ENCODE measurements around the gene BCL11A.

The BCL11A gene

DNA sequence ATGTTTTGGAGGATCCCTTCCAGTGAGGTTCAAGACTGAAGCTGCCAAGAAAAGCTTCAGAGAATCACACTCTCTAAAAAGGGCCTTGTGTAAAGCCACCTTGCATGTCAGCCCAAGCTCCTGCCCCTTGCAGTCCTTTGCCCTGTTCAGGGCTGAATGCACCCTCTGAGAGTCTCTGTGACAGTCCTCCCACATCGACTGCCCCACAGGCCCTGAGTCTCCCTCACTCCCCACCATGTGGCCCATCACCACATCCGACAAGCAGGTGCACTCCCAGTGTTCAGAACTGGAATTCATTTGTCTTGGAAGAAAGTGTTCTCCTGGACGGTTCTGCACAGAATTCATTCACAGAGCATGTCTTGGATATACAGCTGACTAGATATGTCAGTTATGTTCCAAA is 31.0 kb downstream of the BCL11A start:
- DNase-seq, result no peak

DNA sequence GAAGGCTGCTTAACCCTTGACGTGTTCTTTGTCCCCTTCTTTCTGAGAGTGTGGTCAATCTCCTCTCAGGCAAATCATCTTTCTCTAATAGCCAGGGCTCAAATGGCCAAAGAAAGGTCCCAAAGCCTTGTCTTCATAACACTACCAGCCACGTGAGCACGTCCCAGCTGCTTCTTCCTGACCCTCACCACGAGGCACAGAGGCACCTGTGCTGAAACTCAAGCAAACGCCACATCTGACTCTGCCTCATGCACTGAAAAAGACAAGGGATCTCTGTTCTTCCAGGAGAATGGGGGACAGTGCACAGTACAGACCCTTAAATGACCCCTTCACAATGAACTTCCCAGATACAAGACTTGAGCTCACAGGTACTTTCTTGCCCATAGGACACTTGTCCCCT is 31.8 kb downstream of the BCL11A start:
- no peak for DNase-seq

DNA sequence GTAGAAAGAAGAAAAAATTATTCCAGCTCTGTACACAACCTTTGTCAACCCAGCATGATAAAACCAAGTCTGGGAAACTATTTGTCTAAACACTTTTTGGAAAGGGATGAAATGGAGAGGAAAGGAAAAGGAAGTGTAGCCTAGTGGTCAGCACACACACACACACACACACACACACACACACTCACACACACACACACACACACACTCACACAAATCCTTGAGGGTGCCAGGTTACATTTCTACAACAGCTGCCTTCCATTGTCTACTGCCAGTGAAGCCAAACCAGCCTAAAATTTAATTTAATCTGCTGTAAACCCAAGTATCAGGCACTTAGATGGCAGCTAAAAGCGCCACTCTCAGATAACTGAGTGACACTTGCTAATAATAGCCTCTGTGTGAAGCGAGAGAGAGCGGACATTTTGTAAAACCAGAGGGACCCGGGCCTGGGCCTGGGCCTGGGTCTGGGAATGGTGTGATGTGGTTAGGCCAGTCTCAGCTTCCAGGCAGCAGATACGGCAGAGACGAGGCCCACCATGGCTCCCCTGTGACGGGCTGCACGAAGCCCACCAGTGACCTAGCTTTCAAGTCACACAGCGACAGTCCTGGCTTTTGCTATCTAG is 32.4 kb downstream of the BCL11A start:
- DNase-seq, result no peak

DNA sequence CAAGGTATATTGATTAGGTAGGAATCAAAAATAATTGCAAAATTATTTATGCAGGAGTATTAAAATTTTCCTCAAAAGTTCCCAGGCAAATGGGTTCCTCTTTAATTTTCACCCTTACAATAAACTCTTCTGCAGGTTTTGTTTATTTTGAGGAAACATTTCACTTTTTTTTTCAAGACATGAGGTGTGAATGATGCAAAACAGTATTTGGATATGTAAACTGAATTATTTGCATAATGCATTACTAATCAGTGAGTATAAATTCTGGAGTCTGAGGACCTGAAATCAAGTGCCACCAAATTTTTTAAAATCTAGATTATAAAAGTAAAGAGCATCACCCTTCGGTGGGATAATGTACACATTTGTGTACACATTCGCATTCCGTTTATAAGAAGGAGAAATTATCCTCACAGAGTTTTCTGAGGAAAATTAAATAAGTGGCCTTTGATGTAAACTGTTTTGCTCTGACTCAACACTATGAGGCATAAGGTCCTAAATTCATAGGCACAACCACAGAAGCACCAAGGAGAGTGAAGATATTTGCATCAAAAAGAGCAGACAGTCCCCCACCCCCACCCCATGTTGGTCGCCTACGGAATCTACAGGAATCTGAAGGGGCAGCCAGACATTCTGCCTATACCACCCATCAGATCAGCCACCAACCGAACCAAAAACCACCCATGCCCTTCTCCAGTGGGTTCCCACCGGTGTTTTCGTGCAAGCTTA is 33.1 kb downstream of the BCL11A start:
- no peak for DNase-seq

DNA sequence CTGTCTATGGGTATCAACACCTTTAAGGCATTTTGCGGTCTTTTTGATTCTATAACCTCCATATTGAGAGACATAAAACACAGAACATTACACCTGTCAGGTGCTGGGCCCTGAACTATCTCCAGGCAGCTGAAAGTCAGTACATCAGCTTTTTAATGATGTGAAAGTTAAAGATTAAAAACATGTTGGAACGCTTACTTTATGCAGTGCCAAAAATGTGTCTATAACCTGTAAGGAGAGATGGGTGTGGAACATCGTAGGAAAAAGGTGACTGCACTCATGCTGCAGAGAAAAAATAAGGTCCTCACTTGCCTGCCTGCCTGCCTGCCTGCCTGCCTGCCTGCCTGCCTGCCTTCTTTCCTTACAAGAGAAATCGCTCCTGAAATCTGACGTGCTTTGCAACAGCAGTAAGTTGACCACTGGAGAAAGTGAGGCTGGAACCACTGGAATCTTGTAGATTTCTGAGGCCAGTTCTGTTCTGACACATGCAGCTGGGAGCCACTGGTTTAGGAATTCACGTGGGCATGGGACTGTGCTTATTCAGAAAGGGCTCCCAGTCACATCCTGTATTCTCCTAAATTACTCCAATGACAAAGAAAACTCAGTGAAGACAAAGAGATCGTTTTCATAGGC is 34.1 kb downstream of the BCL11A start:
- no peak for DNase-seq

GRCh38 chr2:60518567-60518966 is 34.9 kb downstream of the BCL11A start:
- no peak for DNase-seq

DNA sequence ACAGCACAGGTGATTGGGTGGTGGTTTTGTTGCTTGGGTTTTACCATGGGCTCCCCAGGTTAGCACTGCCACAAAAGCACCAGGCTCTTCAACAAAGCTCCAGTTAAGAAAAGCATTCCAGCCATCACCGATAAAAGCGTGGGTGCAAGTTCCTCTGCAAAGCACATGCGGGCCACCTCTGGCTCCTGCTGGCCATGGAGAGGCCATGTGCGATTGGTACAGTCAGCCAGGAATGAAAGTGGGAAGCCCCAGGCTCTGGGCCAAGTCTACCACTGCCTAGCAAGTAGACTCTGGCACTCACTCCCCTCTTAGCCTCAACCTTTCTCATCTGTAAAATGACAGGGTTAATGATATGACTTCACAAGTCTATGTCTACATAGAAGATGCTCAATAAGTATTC is 36.0 kb downstream of the BCL11A start:
- DNase-seq, result no peak

DNA sequence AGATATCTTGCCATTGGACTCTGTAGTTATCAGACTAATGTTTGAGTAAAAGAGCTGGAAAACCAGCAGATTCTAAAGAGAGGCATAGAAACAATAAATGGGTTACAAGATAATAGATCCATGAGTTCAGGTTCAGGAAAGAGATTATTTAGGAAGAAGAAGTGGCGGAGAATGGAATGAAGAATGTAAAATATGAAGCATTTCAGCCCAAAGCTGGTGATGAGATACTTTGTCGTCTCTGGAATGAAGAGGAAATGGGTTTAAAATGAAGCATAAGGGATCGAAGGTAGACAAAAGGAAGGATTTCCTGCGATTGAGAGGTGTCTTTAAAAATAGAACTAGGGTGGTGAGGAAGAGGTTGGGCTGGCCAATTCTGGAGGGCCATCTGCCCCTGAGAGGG is 36.6 kb downstream of the BCL11A start:
- DNase-seq, result no peak

GRCh38 chr2:60516383-60516811 is 37.1 kb downstream of the BCL11A start:
- DNase-seq, result no peak

- no peak for DNase-seq
Measured at GRCh38 chr2:60515721-60516226, 37.7 kb downstream of the BCL11A start.

DNA sequence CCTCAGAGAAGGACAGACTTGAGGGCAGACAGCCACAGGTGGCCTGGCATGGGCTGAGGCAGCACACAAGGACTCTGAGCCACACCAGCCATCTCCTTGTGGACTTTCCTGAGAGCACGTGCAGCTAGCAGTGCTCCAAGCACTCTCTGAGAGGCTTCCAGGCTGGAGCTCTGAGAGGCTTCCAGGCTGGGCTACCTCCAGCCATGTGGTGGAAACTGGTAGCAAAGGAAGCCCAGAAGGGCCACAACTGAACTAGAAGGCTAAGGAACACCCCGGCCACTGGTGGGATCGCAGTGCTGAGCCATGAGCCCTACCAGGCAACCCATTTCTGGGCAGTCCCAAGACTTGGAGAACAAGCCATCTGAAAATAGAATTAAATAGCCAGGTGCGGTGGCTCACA is 39.5 kb downstream of the BCL11A start:
- no peak for DNase-seq

GRCh38 chr2:60513191-60513590 is 40.3 kb downstream of the BCL11A start:
- no peak for DNase-seq

GRCh38 chr2:60512641-60513040 is 40.8 kb downstream of the BCL11A start:
- no peak for DNase-seq

GRCh38 chr2:60512062-60512622 is 41.3 kb downstream of the BCL11A start:
- DNase-seq, result no peak

- DNase-seq, result no peak
Measured at GRCh38 chr2:60510713-60511112, 42.7 kb downstream of the BCL11A start.

- no peak for DNase-seq
Measured at GRCh38 chr2:60509066-60509465, 44.4 kb downstream of the BCL11A start.

- no peak for DNase-seq
Measured at GRCh38 chr2:60508339-60508917, 45.0 kb downstream of the BCL11A start.

DNA sequence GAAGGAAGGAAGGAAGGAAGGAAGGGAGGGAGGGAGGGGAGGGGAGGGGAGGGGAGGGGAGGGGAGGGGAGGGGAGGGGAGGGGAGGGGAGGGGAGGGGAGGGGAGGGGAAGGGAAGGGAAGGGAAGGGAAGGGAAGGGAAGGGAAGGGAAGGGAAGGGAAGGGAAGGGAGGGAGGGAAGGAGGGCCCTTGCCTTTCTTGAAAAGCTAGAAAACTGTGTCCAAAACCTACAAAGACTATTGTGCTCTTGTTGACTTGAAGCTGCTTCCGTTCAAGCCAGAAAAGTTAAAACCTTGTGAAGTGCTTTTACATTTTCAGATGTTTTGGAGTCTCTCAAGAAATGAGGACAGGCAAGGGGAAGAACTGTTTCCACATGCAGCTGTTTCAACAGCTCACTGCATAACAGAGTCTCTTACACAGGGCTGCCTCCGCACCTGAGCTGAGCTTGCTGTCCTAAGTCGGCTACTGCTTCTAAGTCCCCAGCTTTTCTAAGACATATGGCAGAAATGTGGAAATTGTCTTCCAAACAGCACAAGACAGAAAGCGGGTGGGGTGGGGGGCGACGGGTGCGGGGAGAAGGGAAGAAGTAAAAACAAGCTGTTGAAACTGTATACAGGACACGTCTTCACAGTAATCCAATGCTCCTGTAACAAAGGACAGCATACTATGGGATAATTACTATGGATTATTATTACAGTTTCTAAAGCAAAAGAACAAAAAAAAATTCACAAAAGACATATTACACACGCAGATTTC is 46.1 kb downstream of the BCL11A start:
- DNase-seq, result no peak

DNA sequence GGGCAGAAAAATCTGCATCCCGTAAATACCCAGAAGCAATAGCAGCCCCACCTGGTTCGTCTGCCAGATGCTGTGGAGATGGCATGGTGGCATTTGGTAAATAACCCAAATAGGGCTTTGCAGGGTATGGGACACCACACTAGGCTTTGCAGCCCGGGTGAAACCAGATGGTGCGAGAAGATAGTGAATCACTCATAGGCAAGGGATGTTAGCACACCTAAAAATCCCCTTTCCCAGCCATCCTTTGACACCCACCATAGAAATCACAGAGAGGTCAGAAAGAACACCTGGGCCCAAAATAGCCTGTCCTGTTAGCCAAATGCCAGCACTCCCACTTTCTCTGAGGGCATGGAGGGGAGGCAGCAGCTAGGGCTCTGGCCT is 47.6 kb downstream of the BCL11A start:
- DNase-seq, result no peak

- DNase-seq, result no peak
Measured at GRCh38 chr2:60505240-60505879, 48.1 kb downstream of the BCL11A start.

DNA sequence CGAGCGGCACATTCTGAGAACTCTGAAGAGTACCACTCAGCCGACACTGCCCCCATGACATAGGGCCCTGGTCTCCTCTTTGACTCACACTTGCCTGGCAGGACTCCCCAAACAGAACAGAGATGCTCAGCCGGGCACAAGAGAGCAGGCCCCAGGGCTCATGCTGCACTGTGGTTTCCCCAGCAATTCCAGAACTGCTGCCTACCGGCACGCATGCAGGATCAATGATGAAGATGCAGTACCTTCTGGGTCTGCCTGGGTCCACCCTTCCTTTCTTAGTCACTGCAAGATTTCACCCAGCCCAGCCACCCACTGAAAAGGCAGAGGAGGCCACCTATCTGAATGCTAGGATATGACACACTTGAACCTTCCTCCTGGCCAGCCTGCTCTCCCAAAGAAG is 49.4 kb downstream of the BCL11A start:
- no peak for DNase-seq

DNA sequence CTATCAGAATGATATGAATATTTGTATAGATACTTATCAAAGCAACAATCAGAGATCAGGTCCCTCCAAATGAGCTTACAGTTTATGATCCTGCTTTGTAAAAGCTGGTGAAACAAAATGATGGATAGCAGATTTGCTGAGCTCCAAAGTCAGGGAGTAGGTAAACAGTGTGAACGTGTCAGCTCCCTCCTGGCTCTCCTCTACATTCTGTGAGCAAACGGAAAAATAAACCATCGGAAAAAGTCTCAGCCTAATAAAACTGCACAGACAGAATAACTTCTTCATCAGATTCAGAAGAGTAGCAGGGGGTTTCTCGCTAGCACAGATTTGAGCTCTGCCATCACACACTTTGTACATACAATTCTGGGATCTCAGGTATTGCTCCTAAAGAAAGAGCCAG is 51.3 kb downstream of the BCL11A start:
- DNase-seq, result no peak

Data from activated CD4-positive, alpha-beta T cell treated with anti-CD3 and anti-CD28 coated beads for 4 hours (primary cell).